ENCODE results near the gene CAMSAP1.

GRCh38 chr9:135794361-135794885 lies 112.9 kb downstream of the CAMSAP1 start:
- TF ChIP-seq ISL1 (CRISPR knock-in tag; IDR thresholded peaks at IDR 0.05) (no peak), ZNF565 (CRISPR knock-in tag; conservative IDR thresholded peaks at IDR 0.05; ENCODE audit: low read depth) (no peak), TSHZ2 (CRISPR knock-in tag; IDR thresholded peaks at IDR 0.05) (no peak), TOX (CRISPR knock-in tag; IDR thresholded peaks at IDR 0.05; ENCODE audit: borderline replicate concordance) (no peak), ZNF8 (CRISPR knock-in tag; IDR thresholded peaks at IDR 0.05) (no peak), ZC3H10 (CRISPR knock-in tag; IDR thresholded peaks at IDR 0.05) (no peak), ESRRG (CRISPR knock-in tag; IDR thresholded peaks at IDR 0.05) (no peak), OSR1 (CRISPR knock-in tag; IDR thresholded peaks at IDR 0.05) (no peak), GLIS3 (CRISPR knock-in tag; IDR thresholded peaks at IDR 0.05) (no peak), ZFP3 (CRISPR knock-in tag; IDR thresholded peaks at IDR 0.05) (no peak)

Measured in SK-N-SH treated with all-trans-retinoic acid at 6 μM for 48 hours (cell line).